Breast epithelium (tissue), 3 donors: Measurements from ENCODE around the gene NBEAL2.

Experiments
- POLR2A ChIP-seq: fragments of 450-650 bp; IDR thresholded peaks from one replicate; pipeline ENCODE4 v1.6.1; 2016; ENCODE audit warnings: antibody characterized with exemption, mild to moderate bottlenecking, moderate library complexity
- TF ChIP-seq, protein P1 (sequence below), 3 donors: fragments of 450-650 bp; IDR thresholded peaks; one replicate each; pipeline ENCODE4 v1.5.1; 2016 to 2017; ENCODE audit warnings: antibody characterized with exemption in 3 of 3, mild to moderate bottlenecking in 3 of 3, moderate library complexity in 3 of 3

DNA sequence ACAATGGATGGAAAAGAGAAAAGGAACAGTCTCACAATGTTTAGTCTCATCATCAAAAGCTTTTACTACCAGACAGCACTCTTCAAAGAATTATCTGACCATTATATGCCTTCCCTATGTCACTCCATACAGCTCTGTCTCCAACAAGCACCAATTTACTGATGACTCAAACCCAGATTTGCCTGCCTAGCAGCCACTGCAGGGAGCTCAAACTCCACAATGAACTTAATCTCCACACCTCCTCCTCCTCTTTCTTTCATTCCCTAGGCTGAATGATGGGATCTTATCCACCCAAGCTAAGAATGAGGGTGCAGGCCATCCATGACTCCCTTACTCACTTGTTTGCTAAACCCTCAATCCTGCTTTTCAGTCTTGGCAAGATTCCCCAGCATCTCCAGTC is 45.5 kb downstream of the NBEAL2 start:
- TF ChIP-seq, protein P1, sequence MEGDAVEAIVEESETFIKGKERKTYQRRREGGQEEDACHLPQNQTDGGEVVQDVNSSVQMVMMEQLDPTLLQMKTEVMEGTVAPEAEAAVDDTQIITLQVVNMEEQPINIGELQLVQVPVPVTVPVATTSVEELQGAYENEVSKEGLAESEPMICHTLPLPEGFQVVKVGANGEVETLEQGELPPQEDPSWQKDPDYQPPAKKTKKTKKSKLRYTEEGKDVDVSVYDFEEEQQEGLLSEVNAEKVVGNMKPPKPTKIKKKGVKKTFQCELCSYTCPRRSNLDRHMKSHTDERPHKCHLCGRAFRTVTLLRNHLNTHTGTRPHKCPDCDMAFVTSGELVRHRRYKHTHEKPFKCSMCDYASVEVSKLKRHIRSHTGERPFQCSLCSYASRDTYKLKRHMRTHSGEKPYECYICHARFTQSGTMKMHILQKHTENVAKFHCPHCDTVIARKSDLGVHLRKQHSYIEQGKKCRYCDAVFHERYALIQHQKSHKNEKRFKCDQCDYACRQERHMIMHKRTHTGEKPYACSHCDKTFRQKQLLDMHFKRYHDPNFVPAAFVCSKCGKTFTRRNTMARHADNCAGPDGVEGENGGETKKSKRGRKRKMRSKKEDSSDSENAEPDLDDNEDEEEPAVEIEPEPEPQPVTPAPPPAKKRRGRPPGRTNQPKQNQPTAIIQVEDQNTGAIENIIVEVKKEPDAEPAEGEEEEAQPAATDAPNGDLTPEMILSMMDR (IDR thresholded peaks at IDR 0.05), result no peak
- no peak for TF ChIP-seq POLR2A
